IMR-90 (cell line): Measurements from ENCODE around the gene ROR2. TPM values are rescaled to one million over a fixed set of nuclear protein-coding genes. Genes with fewer than 3 reads are reported as not detected.
A peak's percentile ranks its signal among the peaks of the same experiment; 100 is the strongest.

Experiments
- ATAC-seq: fragments of 200-7000 bp; cut with Tn5 transposase; 2 replicates; pipeline ENCODE4 v1.9.1; 2020; ENCODE audit warnings: low read depth, mild to moderate bottlenecking, moderate library complexity
- BruUV-seq: library from RNA; stranded (reverse); fragments of 400-500 nt; replicated peaks from 2 replicates; lab custom pipeline; 2021; lab: Mats Ljungman, UMichigan
- CTCF ChIA-PET: fragments of 300-600 bp; formaldehyde crosslinking; extraction: SDS; loops from one replicate; lab custom pipeline; 2021; ENCODE audit warnings: antibody characterized with exemption; lab: Yijun Ruan, JAX
- POLR2A ChIA-PET: fragments of 300-600 bp; sonication (Branson Sonifier 250); formaldehyde crosslinking; loops from one replicate; lab custom pipeline; 2022; ENCODE audit warnings: antibody characterized with exemption; ENCODE audit not compliant: unreplicated experiment; lab: Charles Lee
- DNase-seq: peaks from one replicate; pipeline ENCODE4 v3.0.0; 2013
- H2AFZ ChIP-seq: replicated peaks from 2 replicates; pipeline ENCODE3; 2013; ENCODE audit warnings: low read length, mild to moderate bottlenecking; ENCODE audit not compliant: poor library complexity
- H2AK5ac ChIP-seq: 2 replicates; pipeline ENCODE4 v1.6.1; 2013; ENCODE audit warnings: low read depth, low read length, inconsistent platforms
- H2AK9ac ChIP-seq: replicated peaks from 2 replicates; pipeline ENCODE3; 2013; ENCODE audit warnings: mild to moderate bottlenecking, low read depth, low read length, moderate library complexity; ENCODE audit not compliant: poor library complexity
- H2BK120ac ChIP-seq: 2 replicates; pipeline ENCODE4 v1.6.1; 2013; ENCODE audit warnings: low read depth, low read length, inconsistent platforms
- H2BK15ac ChIP-seq: 3 replicates; pipeline ENCODE4 v1.6.1; 2013; ENCODE audit warnings: low read depth, low read length, inconsistent platforms
- H2BK20ac ChIP-seq: 2 replicates; pipeline ENCODE4 v1.6.1; 2013; ENCODE audit warnings: low read depth, mild to moderate bottlenecking, inconsistent platforms, low read length, moderate library complexity
- H2BK5ac ChIP-seq: 2 replicates; pipeline ENCODE4 v1.6.1; 2013; ENCODE audit warnings: mild to moderate bottlenecking, low read depth, low read length, inconsistent platforms; ENCODE audit not compliant: poor library complexity, severe bottlenecking
- H3K14ac ChIP-seq: replicated peaks from 2 replicates; pipeline ENCODE4 v1.6.1; 2013; ENCODE audit warnings: low read depth, low read length, inconsistent platforms
- H3K18ac ChIP-seq: 2 replicates; pipeline ENCODE4 v1.6.1; 2013; ENCODE audit warnings: low read depth, low read length, control low read depth
- H3K23ac ChIP-seq: 2 replicates; pipeline ENCODE4 v1.6.1; 2013; ENCODE audit warnings: low read depth, low read length, inconsistent platforms
- H3K27ac ChIP-seq: 2 replicates; pipeline ENCODE4 v1.5.1; 2013; ENCODE audit warnings: mild to moderate bottlenecking, control low read depth, low read length; ENCODE audit not compliant: insufficient read depth
- H3K27me3 ChIP-seq: 2 replicates; pipeline ENCODE4 v1.6.1; 2013; ENCODE audit warnings: low read length; ENCODE audit not compliant: control insufficient read depth, insufficient read depth
- H3K36me3 ChIP-seq: 2 replicates; pipeline ENCODE4 v1.6.1; 2013; ENCODE audit warnings: low read length, mixed read lengths; ENCODE audit not compliant: control insufficient read depth, insufficient read depth
- H3K4ac ChIP-seq: 2 replicates; pipeline ENCODE4 v1.6.1; 2013; ENCODE audit warnings: low read depth, low read length, inconsistent platforms
- H3K4me1 ChIP-seq: 2 replicates; pipeline ENCODE4 v1.6.1; 2013; ENCODE audit warnings: low read length, mixed read lengths; ENCODE audit not compliant: control insufficient read depth, insufficient read depth
- H3K4me2 ChIP-seq: 2 replicates; pipeline ENCODE4 v1.6.1; 2013; ENCODE audit warnings: low read depth, mild to moderate bottlenecking, control low read depth, low read length, moderate library complexity
- H3K4me3 ChIP-seq: 2 replicates; pipeline ENCODE4 v1.5.1; 2013; ENCODE audit warnings: low read depth, mild to moderate bottlenecking, control low read depth, low read length, moderate library complexity; ENCODE audit not compliant: insufficient read depth
- H3K56ac ChIP-seq: 2 replicates; pipeline ENCODE4 v1.6.1; 2013; ENCODE audit warnings: low read length, inconsistent platforms; ENCODE audit not compliant: insufficient read depth; ENCODE audit errors: extremely low read depth
- H3K79me1 ChIP-seq, 2 experiments: 2 replicates each; pipeline ENCODE4 v1.6.1; 2013; ENCODE audit warnings: low read length in 2 of 2, inconsistent platforms in 1 of 2, low read depth in 1 of 2
- H3K9ac ChIP-seq: 2 replicates; pipeline ENCODE4 v1.6.1; 2013; ENCODE audit warnings: low read depth, low read length, control low read depth
- H3K9me1 ChIP-seq: 2 replicates; pipeline ENCODE4 v1.6.1; 2013; ENCODE audit warnings: low read length, inconsistent platforms; ENCODE audit not compliant: insufficient read depth
- H3K9me3 ChIP-seq: 2 replicates; pipeline ENCODE4 v1.6.1; 2013; ENCODE audit warnings: low read length; ENCODE audit not compliant: control insufficient read depth, insufficient read depth
- H4K20me1 ChIP-seq: 2 replicates; pipeline ENCODE4 v1.6.1; 2013; ENCODE audit warnings: low read length, inconsistent platforms; ENCODE audit not compliant: insufficient read depth
- H4K5ac ChIP-seq: 2 replicates; pipeline ENCODE4 v1.6.1; 2013; ENCODE audit warnings: mild to moderate bottlenecking, low read depth, low read length, control low read depth
- H4K8ac ChIP-seq, 2 experiments: 2 replicates each; pipeline ENCODE4 v1.6.1; 2013; ENCODE audit warnings: low read depth in 2 of 2, low read length in 2 of 2, control low read depth in 1 of 2, inconsistent platforms in 1 of 2
- H4K91ac ChIP-seq: 2 replicates; pipeline ENCODE4 v1.6.1; 2013; ENCODE audit warnings: low read depth, low read length, inconsistent platforms; ENCODE audit not compliant: insufficient read depth
- CEBPB ChIP-seq: IDR thresholded peaks from 2 replicates; pipeline ENCODE4 v1.6.1; 2012; ENCODE audit warnings: low read depth, low read length, improper control_type of control experiment
- WGBS, 2 experiments: methylation state at CpG; one replicate each; pipeline versions ENCODE4 v1.1.5 to v1.1.7; 2013; ENCODE audit warnings: missing lambda C conversion rate in 2 of 2; ENCODE audit not compliant: insufficient read length in 1 of 2; ENCODE audit errors: extremely low coverage in 2 of 2; 5-methylcytosine and 5-hydroxymethylcytosine counted together
- dilution Hi-C: fragments of 300-500 bp; cut with HindIII; formaldehyde crosslinking; loops from one replicate; pipeline ENCODE4 v1.14.3; 2018; ENCODE audit warnings: low sequenced_read_pairs; ENCODE audit not compliant: unreplicated experiment
- in situ Hi-C: fragments of 300-500 bp; cut with MboI; formaldehyde crosslinking; loops from 3 replicates; pipeline ENCODE4 v1.14.3; 2019; ENCODE audit warnings: low sequenced_read_pairs, inconsistent platforms, mixed read lengths
- intact Hi-C: fragments of 100-400 bp; cut with micrococcal nuclease; formaldehyde crosslinking; loops from 2 replicates; pipeline ENCODE4 v1.10.0; 2022
- polyA plus RNA-seq, 3 experiments: library from polyadenylated mRNA; depleted of rRNA; stranded (reverse); fragments of >200 nt; gene quantifications; 2 replicates each; pipeline ENCODE4 v1.2.3, GENCODE V29; 2012; ENCODE audit warnings: low replicate concordance in 1 of 3
- total RNA-seq: library from RNA; depleted of rRNA; stranded (reverse); fragments of >200 nt; gene quantifications from 2 replicates; pipeline ENCODE4 v1.2.3, GENCODE V29; 2012

The ROR2 gene
- total and polyA plus RNA-seq, 2 of the 4 experiments (the other 2 are of a cell fraction): 2.3 to 4.8 TPM

DNA sequence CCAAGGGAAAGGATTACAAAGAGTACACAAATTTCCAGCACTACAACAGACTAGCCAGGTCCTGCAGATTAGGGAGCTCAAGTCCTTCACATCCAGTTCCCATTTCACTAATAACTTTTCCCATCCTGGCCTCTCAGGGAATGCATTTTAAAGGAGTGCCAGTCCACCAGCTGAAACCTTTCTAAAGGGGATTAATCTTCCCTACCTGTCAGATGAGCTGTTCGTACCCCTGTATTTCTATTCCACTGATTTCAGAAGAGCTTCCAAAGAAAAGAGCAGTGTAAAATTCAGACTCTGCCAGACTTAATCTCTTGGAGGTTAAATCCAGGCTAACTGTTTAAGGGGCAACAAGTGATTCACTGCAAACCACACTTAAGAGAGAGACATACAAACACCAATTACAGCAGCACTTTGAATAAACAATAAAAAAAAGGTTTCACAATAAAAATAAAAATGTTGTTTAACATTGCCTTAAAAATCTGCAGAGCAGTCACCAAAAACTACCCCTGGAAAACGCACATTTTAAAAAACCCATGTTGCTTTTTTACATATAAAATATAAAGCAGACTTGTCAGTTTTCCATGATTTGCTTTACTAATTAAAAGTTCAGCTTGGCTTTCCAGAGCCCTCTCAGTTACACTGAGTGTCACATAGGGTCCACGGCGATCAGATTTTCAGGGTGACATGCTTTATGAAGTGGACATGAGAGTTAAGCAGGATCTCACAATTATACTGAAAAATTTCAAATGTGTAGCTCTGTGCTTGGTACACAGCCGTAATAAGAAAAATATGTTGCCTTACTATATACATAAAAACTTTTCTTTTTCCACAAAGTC, 3.2 kb downstream of the ROR2 start:
- Histone ChIP-seq H2AK9ac (no peak overlapping the region), H4K91ac (no peak overlapping the region), H3K4me3 (no peak overlapping the region), H3K18ac (no peak overlapping the region), H3K79me1 (peaks cover 5 to 22% of the 10 kb centered on the region in 2 experiments; a peak in 2 of 4 replicates), H3K9me3 (no peaks in the 10 kb centered on the region), H3K4ac (no peak overlapping the region; the same call in 1 of the 2 replicates), H3K4me2 (peak overlapping the region; percentile 41; the same call in 1 of the 2 replicates), H3K27me3 (no peaks in the 10 kb centered on the region; the same call in 1 of the 2 replicates), H4K8ac (no peak overlapping the region), H3K23ac (no peak overlapping the region), H3K9ac (no peak overlapping the region), H2BK15ac (no peak overlapping the region), H3K9me1 (peaks cover 2% of the 10 kb centered on the region; the same call in 1 of the 2 replicates), H3K4me1 (peaks cover 14% of the 10 kb centered on the region; the same call in 1 of the 2 replicates), H2BK120ac (no peak overlapping the region), H3K36me3 (no peaks in the 10 kb centered on the region), H2AFZ (no peak overlapping the region), H3K56ac (no peak overlapping the region), H2BK5ac (no peak overlapping the region), H2BK20ac (no peak overlapping the region), H4K20me1 (peaks cover 14% of the 10 kb centered on the region; the same call in 1 of the 2 replicates), H3K14ac (no peak overlapping the region), H2AK5ac (no peak overlapping the region), H3K27ac (no peak overlapping the region), H4K5ac (no peak overlapping the region)
- CTCF ChIA-PET: interaction anchor here (1.1 to 1.4 kb wide), 2 partner anchors 8 to 189 kb away, joined by 3 to 5 read pairs; no protein-coding TSS in a partner anchor
- dilution Hi-C loops: no loop called here
- in situ Hi-C loops: no loop called here
- DNase-seq (peak; percentile 20), ATAC-seq (no peak)
- POLR2A ChIA-PET: no interaction called here
- intact Hi-C loops: loop anchor here (5.0 kb wide), 3 partner anchors 50 to 190 kb away; no protein-coding TSS in a partner anchor
- no peak for TF ChIP-seq CEBPB
- no TSS peak for BruUV-seq
- WGBS, 2 experiments: no CpG with 5 or more reads among the region's 5 CpGs
